Suprapubic skin (tissue), 4 donors: ENCODE data around the gene FOSB. TPM values are rescaled to one million over a fixed set of nuclear protein-coding genes. Genes with fewer than 3 reads are reported as not detected.

ENCODE experiments used
- DNase-seq, 2 donors: peaks; one replicate each; pipeline ENCODE4 v3.0.0-alpha.2; 2019; ENCODE audit warnings: low spot score in 2 of 2
- H3K27ac ChIP-seq: fragments of 200-600 bp; sonication (generic); one replicate; pipeline ENCODE4 v1.5.1; 2019
- H3K27me3 ChIP-seq: fragments of 200-600 bp; sonication (generic); one replicate; pipeline ENCODE4 v1.5.1; 2019
- H3K36me3 ChIP-seq: fragments of 200-600 bp; sonication (generic); one replicate; pipeline ENCODE4 v1.5.1; 2019
- H3K4me1 ChIP-seq: fragments of 200-600 bp; sonication (generic); one replicate; pipeline ENCODE4 v1.5.1; 2019
- H3K4me3 ChIP-seq: fragments of 200-600 bp; sonication (generic); one replicate; pipeline ENCODE4 v1.5.1; 2019; ENCODE audit warnings: mild to moderate bottlenecking
- H3K9me3 ChIP-seq: fragments of 200-600 bp; sonication (generic); one replicate; pipeline ENCODE4 v1.5.1; 2019
- CTCF ChIP-seq, 2 donors: fragments of 200-600 bp in 1 of 2; fragments of 450-650 bp in 1 of 2; sonication (generic) in 1 of 2; IDR thresholded peaks; one replicate each; pipeline ENCODE4 v1.5.1; 2016 to 2019; ENCODE audit warnings: antibody characterized with exemption in 2 of 2, mild to moderate bottlenecking in 1 of 2, moderate library complexity in 1 of 2
- EP300 ChIP-seq: sonication (generic); formaldehyde crosslinking; IDR thresholded peaks from one replicate; pipeline ENCODE4 v1.6.1; 2017; ENCODE audit warnings: antibody characterized with exemption
- POLR2A ChIP-seq, 2 donors: fragments of 450-650 bp; IDR thresholded peaks; one replicate each; pipeline ENCODE4 v1.6.1; 2017; ENCODE audit warnings: antibody characterized with exemption in 2 of 2, mild to moderate bottlenecking in 2 of 2, moderate library complexity in 2 of 2
- POLR2AphosphoS5 ChIP-seq, 3 donors: sonication (generic); formaldehyde crosslinking; IDR thresholded peaks; one replicate each; pipeline ENCODE4 v1.6.1; 2017; ENCODE audit warnings: antibody characterized with exemption in 3 of 3
- WGBS: methylation state at CpG from one replicate; pipeline ENCODE4 v1.1.5; 2018; 5-methylcytosine and 5-hydroxymethylcytosine counted together
- total RNA-seq, 4 donors: library from RNA; depleted of rRNA; stranded (reverse); fragments of >200 nt; gene quantifications; one replicate each; pipeline ENCODE4 v1.1.0, GENCODE V29; 2016

Gene FOSB
- total RNA-seq, 4 donors from 2014 or later, result 326 to 676 (median 518) TPM

- Histone ChIP-seq H3K9me3 (no peaks in the 10 kb centered on the region), H3K36me3 (no peaks in the 10 kb centered on the region), H3K27me3 (no peaks in the 10 kb centered on the region), H3K4me1 (peaks cover 39% of the 10 kb centered on the region), H3K27ac (no peak overlapping the region), H3K4me3 (peak overlapping the region; percentile 35)
- WGBS, result 19% methylated on average over 26 of the region's 37 CpGs
- no peak for DNase-seq
- TF ChIP-seq POLR2A (IDR thresholded peaks at IDR 0.05), result no peak
- no peak for TF ChIP-seq EP300
- TF ChIP-seq CTCF (IDR thresholded peaks at IDR 0.05), result no peak
- no peak for TF ChIP-seq POLR2AphosphoS5 (IDR thresholded peaks at IDR 0.05)
Observed at GRCh38 chr19:45499196-45500180, 31.7 kb downstream of the FOSB start.

- 75% methylated on average over 8 of the region's 8 CpGs for WGBS
- Histone ChIP-seq H3K27ac (no peak overlapping the region), H3K27me3 (no peaks in the 10 kb centered on the region), H3K4me3 (no peak overlapping the region), H3K4me1 (peaks cover 37% of the 10 kb centered on the region), H3K36me3 (no peaks in the 10 kb centered on the region), H3K9me3 (no peaks in the 10 kb centered on the region)
- no peak for DNase-seq
- TF ChIP-seq CTCF (IDR thresholded peaks at IDR 0.05) (no peak), EP300 (no peak), POLR2A (IDR thresholded peaks at IDR 0.05) (no peak), POLR2AphosphoS5 (IDR thresholded peaks at IDR 0.05) (no peak)
Observed at GRCh38 chr19:45500918-45501729, 33.3 kb downstream of the FOSB start.

- H3K4me3 ChIP-seq, result no peak overlapping the region
- peaks cover 37% of the 10 kb centered on the region for H3K4me1 ChIP-seq
- no peaks in the 10 kb centered on the region for H3K36me3 ChIP-seq
- no peak for DNase-seq
- 84% methylated on average over 2 of the region's 2 CpGs for WGBS
- no peaks in the 10 kb centered on the region for H3K27me3 ChIP-seq
- no peak overlapping the region for H3K27ac ChIP-seq
- H3K9me3 ChIP-seq, result no peaks in the 10 kb centered on the region
- no peak for TF ChIP-seq POLR2A (IDR thresholded peaks at IDR 0.05)
- TF ChIP-seq CTCF (IDR thresholded peaks at IDR 0.05), result no peak
Observed at GRCh38 chr19:45501730-45502014, 33.9 kb downstream of the FOSB start.

GRCh38 chr19:45502111-45502510, 34.3 kb downstream of the FOSB start:
- H3K27ac ChIP-seq, result no peak overlapping the region
- H3K36me3 ChIP-seq, result no peaks in the 10 kb centered on the region
- H3K9me3 ChIP-seq, result no peaks in the 10 kb centered on the region
- H3K27me3 ChIP-seq, result no peaks in the 10 kb centered on the region
- H3K4me3 ChIP-seq, result no peak overlapping the region
- TF ChIP-seq CTCF (IDR thresholded peaks at IDR 0.05) (no peak), POLR2AphosphoS5 (IDR thresholded peaks at IDR 0.05) (no peak), POLR2A (IDR thresholded peaks at IDR 0.05) (no peak), EP300 (no peak)
- peaks cover 39% of the 10 kb centered on the region for H3K4me1 ChIP-seq
- DNase-seq, result no peak
- WGBS, result 78% methylated on average over 5 of the region's 5 CpGs

- no peak overlapping the region for H3K27ac ChIP-seq
- H3K9me3 ChIP-seq, result no peaks in the 10 kb centered on the region
- DNase-seq, result no peak
- H3K4me1 ChIP-seq, result peaks cover 32% of the 10 kb centered on the region
- TF ChIP-seq CTCF (IDR thresholded peaks at IDR 0.05) (no peak), POLR2AphosphoS5 (IDR thresholded peaks at IDR 0.05) (no peak), POLR2A (IDR thresholded peaks at IDR 0.05) (no peak)
- no peaks in the 10 kb centered on the region for H3K36me3 ChIP-seq
- H3K4me3 ChIP-seq, result no peak overlapping the region
- H3K27me3 ChIP-seq, result no peaks in the 10 kb centered on the region
- WGBS, result 87% methylated on average over 9 of the region's 9 CpGs
Observed at GRCh38 chr19:45503909-45504308, 36.1 kb downstream of the FOSB start.
